Measurements from ENCODE around the gene RHOF.

RHOF gene

DNA sequence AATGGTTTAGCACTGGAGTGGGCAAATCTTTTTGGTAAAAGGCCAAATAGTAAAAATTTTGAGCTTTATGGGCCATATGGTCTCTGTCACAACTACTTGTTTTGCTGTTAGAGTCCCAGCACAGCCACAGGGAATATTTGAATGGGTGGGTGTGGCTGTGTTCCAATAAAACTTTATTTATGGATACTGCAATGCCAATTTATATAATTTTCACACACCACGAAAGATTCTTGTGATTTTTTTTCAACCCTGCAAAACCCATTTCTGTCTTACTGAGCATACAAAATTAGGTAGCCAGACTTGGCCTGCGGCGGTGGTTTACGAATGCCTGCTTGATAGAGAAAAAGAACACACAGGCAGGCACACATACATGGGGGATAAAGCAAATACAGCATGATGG, 52.6 kb downstream of the RHOF start:
- DNase-seq, result no peak

DNA sequence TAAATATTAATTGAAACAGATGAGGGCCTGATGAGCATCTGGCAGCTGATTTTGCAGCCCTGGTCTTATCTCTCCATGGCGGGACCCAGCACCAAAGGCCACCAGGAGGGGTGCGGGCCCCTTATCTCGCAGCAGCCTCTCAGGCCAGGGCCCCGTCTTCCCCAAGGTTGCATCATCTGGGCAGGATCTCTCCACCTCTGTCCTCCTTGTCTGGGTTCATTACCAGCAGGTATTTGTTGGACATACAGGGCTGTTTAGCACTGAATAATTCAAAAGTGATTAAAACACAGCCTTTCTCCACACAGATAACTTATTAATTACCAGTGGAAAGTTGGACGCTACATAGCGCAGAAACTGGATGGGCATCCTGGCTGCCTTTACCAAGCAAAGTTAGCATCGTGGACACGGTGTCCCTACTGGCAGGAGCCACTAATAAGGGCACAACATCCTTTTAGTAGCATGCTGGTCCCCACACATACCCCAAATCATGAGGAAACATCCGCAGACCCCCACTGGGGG, 55.1 kb downstream of the RHOF start:
- DNase-seq, result no peak

GRCh38 chr12:121733849-121734248, 59.6 kb downstream of the RHOF start:
- DNase-seq, result no peak

GRCh38 chr12:121731473-121731872, 62.0 kb downstream of the RHOF start:
- DNase-seq, result no peak

- DNase-seq, result no peak
These were observed 64.5 kb downstream of the RHOF start for GRCh38 chr12:121729021-121729420.

Data from Kasumi-1 (cell line).